Right renal cortex interstitium (tissue), 3 donors: ENCODE data around the gene PTPN9. TPM values are rescaled to one million over a fixed set of nuclear protein-coding genes. Genes with fewer than 3 reads are reported as not detected.
A peak's percentile ranks its signal among the peaks of the same experiment; 100 is the strongest.
"Not testable (repeated sequence)": the region's sequence is repeated elsewhere in the genome, so short reads cannot be mapped to it uniquely, and the experiment has no call there.

Experiments
- DNase-seq, 3 donors: peaks; one replicate each; pipeline ENCODE4 v3.0.0-alpha.2; 2013; ENCODE audit warnings: low read depth in 3 of 3, low spot score in 2 of 3
- polyA plus RNA-seq, 3 donors: library from polyadenylated mRNA; unstranded; fragments of 120-200 nt; gene quantifications; one replicate each; pipeline ENCODE4 v1.2.1, GENCODE V29; 2013; ENCODE audit not compliant: insufficient read length in 3 of 3

Gene PTPN9
- polyA plus RNA-seq, 3 donors = 48.2 to 52.2 (median 51.9) TPM

- peak in 2 of 3 donors; percentile 75 to 83 for DNase-seq
Measured at GRCh38 chr15:75455424-75455981, 123.6 kb downstream of the PTPN9 start.

- DNase-seq = peak in 1 of 3 donors; percentile 63
Measured at GRCh38 chr15:75454471-75455378, 124.4 kb downstream of the PTPN9 start.

DNA sequence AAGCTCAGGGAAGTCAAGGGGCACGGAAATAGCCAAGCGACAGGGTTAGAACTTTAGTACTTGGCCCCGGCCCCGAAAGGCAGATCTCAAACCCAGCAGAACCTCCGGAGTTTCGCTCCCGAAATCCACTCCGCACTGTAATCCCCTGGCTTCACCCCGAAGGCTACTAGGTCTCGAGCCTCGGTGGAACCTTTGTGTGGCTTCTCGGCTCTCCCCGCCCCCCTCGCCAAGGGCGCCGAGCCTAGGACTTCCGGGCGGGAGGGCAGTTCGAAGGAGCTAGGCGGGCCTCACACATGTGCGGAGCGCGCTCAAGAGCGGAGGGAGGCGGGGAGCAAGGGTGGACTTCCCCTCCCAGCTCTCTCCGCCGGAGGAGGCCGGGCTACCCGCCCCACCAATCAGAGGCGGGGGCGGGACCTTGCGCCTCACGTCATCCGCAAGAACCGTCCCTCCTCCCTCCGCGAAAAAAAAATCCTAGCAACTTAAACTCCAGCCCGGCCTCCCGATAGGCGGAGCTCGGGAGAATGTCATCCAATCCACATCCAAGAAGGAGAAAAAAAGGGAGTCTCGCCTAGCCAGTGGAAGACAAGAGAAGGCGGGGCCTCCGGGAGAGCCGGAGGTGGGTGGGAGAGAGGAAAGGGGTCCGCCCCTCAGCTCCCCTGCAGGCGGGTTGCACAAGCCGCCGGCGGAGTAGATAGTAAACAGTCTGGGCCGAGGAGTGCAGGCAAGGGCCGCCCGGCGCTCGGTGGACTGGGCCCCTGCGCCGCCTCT is 125.2 kb downstream of the PTPN9 start:
- peak; percentile 99 to 100 (median 100) for DNase-seq

DNA sequence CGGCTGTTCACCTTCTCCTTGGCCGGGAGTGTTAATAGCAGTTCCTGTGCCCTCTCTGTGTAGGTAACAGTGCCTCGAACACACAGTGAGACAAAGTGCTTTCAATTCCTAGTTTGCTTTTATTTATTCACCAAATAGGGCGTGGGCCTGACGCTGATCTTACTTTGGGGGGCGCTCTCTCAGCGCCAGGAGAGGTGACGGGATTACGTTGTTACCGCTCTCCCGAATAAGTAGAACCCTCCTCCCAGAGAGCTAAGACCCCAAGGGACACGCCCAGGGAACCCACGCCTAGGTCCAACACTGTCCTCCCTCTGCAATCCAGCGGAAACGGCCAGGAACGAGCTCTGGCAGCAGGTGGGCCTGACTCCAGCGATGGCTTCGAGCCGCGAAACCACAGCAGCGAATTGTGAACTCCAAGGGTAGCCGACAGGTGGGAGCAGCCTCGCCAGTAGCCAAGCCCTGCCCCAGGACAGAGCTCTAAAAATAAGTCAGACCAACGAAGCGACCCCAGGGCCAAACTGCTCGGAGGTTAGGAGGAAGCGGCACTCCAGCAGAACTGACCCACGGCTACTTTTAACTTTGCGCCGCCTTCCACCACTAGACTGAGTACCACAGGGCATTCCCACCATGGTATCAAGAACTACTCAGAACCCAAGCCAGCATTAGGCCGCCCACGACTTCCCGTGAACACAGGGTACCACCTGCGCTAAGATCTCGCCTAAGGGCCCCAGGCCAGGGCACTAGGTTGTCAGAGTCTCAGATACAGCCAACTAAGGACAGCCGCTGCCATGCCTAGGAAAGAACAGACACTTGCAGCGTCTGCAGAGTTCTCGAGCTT is 126.0 kb downstream of the PTPN9 start:
- DNase-seq = peak in 2 of 3 donors; percentile 23 to 29

GRCh38 chr15:75452364-75452864 is 126.7 kb downstream of the PTPN9 start:
- DNase-seq = peak in 2 of 3 donors; percentile 67 to 73

DNA sequence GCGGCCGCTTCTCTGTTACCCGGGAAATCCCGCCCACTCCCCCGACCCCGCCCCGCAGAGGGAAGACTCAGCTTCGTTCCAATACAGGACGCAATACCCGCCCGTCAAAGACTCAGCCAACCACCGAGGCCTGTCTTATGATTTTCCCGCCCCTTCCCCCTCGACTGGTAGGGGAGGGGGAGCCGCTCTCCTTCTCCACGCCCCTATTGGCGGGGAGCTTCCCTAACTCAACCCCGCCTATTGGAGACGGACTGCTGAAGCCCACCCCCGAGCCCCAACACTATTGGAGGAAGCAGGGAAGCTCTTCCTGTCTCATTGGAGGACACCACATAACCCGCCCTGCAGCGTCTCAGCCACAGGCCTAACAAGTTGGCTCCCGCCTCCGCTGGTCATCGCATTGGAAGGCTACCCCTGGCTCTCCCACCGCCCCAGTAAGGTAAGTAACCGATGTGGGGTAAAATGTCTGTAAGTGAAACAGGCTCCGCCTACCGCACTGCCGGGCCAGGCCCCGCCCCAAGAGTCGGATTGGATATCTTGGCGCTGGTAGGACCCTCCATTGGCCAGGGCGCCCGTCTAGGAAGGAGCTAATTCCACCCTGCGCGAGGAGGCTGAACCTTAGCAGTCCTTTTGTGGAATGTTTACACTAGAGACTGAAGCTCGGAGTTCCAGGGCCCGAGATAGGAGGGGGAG is 127.3 kb downstream of the PTPN9 start, which contains the start of gene SIN3A:
Gene SIN3A, minus strand, starts transcription at position 17 of the 690 bp plus-strand sequence. CDS start 21,315 bp downstream, outside the sequence.
- DNase-seq = peak; percentile 99 to 100 (median 99)

- no peak for DNase-seq
Measured at GRCh38 chr15:75451202-75451673, 127.9 kb downstream of the PTPN9 start.

GRCh38 chr15:75450307-75451201 is 128.6 kb downstream of the PTPN9 start:
- peak in 2 of 3 donors; percentile 92 to 93 for DNase-seq

- DNase-seq = no peak
Measured at GRCh38 chr15:75449585-75450306, 129.4 kb downstream of the PTPN9 start.

- DNase-seq = not testable (repeated sequence)
Measured at GRCh38 chr15:75448171-75448570, 130.9 kb downstream of the PTPN9 start.

- DNase-seq = no peak
Measured at GRCh38 chr15:75446151-75446550, 133.0 kb downstream of the PTPN9 start.

DNA sequence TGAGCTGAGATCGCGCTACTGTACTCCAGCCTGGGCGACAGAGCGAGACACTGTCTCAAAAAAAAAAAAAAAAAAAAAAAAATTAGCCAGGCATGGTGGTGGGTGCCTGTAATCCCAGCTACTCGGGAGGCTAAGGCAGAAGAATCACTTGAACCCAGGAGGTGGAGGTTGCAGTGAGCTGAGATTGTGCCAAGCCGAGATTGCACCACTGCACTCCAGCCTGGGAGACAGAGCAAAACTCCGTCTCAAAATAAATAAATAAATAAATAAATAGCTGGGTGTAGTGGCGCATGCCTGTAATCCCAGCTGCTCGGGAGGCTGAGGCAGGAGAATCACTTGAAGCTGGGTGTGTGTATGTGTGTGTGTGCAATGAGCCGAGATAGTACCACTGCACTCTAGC is 133.8 kb downstream of the PTPN9 start:
- not testable (repeated sequence) for DNase-seq

GRCh38 chr15:75443972-75444453 is 135.1 kb downstream of the PTPN9 start:
- DNase-seq = not testable (repeated sequence)

DNA sequence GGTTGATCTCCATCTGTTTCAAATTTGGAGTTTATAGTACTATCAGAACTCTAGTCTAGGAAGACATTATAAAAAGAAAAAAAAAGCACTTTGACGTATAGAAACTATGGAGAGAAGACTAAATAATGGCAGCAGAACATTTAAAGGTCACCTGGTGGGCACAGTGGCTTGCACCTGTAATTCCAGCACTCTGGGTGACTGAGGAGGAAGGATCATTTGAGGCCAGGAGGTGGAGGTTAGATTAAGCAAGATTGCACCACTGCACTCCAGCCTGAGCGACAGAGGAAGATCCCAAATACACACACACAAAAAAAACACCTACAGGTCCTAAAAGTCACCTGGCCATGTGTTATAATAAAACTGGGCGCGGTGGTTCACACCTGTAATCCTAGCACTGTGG is 141.4 kb downstream of the PTPN9 start:
- no peak for DNase-seq

DNA sequence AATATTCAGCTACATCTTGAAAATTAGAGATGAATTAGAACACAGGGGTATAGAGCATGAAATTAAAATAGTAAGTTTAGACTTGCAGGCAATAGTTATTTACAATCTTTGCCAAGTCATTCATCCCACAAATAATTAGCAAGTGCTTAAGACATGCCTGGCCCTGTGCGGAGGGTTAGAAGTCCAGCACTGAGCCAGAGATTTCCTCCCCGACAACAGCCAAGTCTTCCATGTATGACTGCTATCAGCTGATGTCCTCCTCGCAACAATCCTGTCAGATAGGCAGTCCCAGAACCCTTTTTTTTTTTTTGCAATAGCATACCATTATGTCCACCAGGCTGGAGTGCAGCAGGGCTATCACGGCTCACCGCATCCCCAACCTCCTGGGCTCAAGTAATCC is 142.2 kb downstream of the PTPN9 start:
- DNase-seq = no peak

GRCh38 chr15:75431682-75432081 is 147.4 kb downstream of the PTPN9 start:
- no peak for DNase-seq

DNA sequence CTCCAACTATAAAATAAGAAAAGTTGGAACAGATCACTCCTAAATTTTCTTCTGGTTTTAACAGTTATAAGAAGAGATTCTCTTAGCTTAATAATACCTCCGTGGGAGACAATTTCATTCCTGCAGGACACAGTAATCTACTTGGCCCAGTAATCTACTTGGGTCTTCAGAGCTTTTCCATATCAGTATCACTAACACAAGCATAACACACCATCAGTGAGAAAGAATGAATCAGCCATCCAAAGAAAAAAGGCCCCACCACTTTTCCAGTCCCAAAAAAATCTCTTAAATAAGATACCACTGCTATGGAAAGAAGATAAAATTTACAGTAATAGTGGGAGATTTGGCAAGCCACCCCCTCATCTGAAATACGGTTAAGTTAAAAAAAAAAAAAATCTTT is 147.8 kb downstream of the PTPN9 start:
- no peak for DNase-seq
